ENCODE data around the gene TCP10L. TPM values are rescaled to one million over a fixed set of nuclear protein-coding genes. Genes with fewer than 3 reads are reported as not detected.
"Not testable (repeated sequence)": the region's sequence is repeated elsewhere in the genome, so short reads cannot be mapped to it uniquely, and the experiment has no call there.

TCP10L gene
- under 1 TPM in 3 of 4 donors, not detected in 1; 0.37 to 0.47 (median 0.38) TPM for total RNA-seq

GRCh38 chr21:32585042-32585710, at the start of gene TCP10L:
TSS of gene TCP10L (minus strand) at chr21:32585523. CDS start at chr21:32584304, 1,219 bp downstream.
- ATAC-seq (ENCODE audit: low FRiP score) (no peak), DNase-seq (ENCODE audit: low spot score) (no peak)
- no peak for TF ChIP-seq CTCF (IDR thresholded peaks at IDR 0.05)

GRCh38 chr21:32626621-32627196, 41.4 kb upstream of the TCP10L start:
- no peak for TF ChIP-seq CTCF (IDR thresholded peaks at IDR 0.05)
- ATAC-seq (ENCODE audit: low FRiP score) (no peak), DNase-seq (ENCODE audit: low spot score) (no peak)

GRCh38 chr21:32618218-32618617, 32.9 kb upstream of the TCP10L start:
- DNase-seq (ENCODE audit: low spot score); ATAC-seq (ENCODE audit: low FRiP score): not testable (repeated sequence)

- TF ChIP-seq CTCF (IDR thresholded peaks at IDR 0.05) = no peak
- no peak for DNase-seq (ENCODE audit: low spot score)
- no peak for ATAC-seq (ENCODE audit: low FRiP score)
Measured at GRCh38 chr21:32613436-32614043, 28.2 kb upstream of the TCP10L start.

DNA sequence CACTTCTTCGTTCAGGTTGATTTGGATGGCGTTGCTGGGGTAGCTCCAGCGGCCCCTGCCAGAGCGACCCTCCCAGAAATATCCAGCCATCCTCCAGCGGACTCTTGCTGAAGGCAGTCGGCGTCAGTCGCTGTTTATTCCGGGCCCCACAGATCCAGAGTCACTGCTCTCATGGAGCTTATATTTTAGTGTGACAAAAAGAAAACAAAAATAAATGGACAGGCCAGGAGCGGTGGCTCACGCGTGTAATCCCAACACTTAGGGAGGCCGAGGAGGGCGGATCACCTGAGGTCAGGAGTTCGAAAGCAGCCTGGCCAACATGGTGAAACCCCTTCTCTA, 27.6 kb upstream of the TCP10L start:
- TF ChIP-seq CTCF (IDR thresholded peaks at IDR 0.05) = no peak
- DNase-seq (ENCODE audit: low spot score) (no peak), ATAC-seq (ENCODE audit: low FRiP score) (peak; percentile 39)

DNA sequence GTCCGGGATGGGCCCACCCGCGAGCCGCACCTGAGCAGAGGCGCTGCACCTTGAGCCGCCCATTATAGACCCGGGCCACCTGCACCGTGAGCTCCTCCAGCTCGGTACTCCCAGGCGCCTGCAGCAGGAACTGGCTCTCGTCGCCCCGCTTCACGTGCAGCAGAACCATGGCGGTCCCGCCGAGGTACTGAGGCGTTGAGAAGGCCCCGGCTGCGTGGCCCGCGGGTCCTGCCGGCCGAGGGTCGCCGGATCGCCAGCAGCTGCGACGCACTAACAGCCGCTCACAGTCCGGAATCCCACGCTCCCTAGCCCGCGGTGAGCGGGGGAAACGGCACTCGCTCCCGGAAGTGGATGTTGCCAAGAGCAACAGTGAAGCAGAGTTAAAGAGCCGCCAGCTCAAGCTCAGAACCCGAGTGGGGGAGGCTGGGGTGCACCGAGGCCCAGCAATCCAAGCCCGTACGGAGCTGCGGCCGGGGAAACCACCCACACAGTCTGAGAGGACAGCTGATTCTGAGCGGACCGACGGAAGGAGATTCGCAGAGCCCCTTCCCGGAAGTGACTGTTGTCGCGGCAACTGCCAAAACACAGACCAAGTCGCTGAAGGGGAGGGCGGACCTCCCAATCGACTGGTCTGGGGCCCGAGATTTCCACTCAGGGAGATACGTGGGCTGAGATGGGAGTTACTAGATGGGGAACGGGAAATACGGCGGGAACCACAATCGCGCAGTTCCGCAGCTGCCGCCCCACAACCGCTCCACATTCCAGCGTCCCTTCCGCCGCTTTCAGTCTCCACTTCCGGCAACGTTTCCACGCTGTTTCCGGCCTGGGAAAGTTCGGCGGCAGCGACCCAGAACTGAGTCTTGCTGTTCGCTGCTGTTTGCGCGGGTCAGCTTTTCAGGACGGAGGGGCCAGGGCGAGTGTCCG, 27.0 kb upstream of the TCP10L start, which contains the start of gene CFAP298:
Gene CFAP298, minus strand, starts transcription at position 303 of the 924 bp plus-strand sequence. Its CDS starts 134 bp downstream, at position 169.
- no peak for TF ChIP-seq CTCF (IDR thresholded peaks at IDR 0.05)
- ATAC-seq (ENCODE audit: low FRiP score) (peak; percentile 98), DNase-seq (ENCODE audit: low spot score) (peak; percentile 55)

- TF ChIP-seq CTCF (IDR thresholded peaks at IDR 0.05) = no peak
Measured at GRCh38 chr21:32611471-32611997, 26.2 kb upstream of the TCP10L start.

GRCh38 chr21:32610940-32611339, 25.6 kb upstream of the TCP10L start:
- not testable (repeated sequence) for ATAC-seq (ENCODE audit: low FRiP score); DNase-seq (ENCODE audit: low spot score)

More at GRCh38 chr21:32611471-32611997, 26.2 kb upstream of the TCP10L start:
- DNase-seq (ENCODE audit: low spot score) (no peak), ATAC-seq (ENCODE audit: low FRiP score) (no peak)
